H1 (cell line): ENCODE data around the gene PDLIM3. TPM values are rescaled to one million over a fixed set of nuclear protein-coding genes. Genes with fewer than 3 reads are reported as not detected.

Source experiments
- CTCF ChIA-PET: fragments of 300-600 bp; sonication (Branson Sonifier 250); formaldehyde crosslinking; loops from one replicate; lab custom pipeline; 2021; ENCODE audit not compliant: partially characterized antibody; lab: Charles Lee
- POLR2A ChIA-PET: fragments of 300-600 bp; sonication (Branson Sonifier 250); formaldehyde crosslinking; loops from one replicate; lab custom pipeline; 2021; ENCODE audit warnings: inconsistent platforms; ENCODE audit not compliant: partially characterized antibody; lab: Charles Lee
- DNase-seq, 2 experiments: peaks; one replicate each; pipeline versions ENCODE4 v3.0.0 to v3.0.0-alpha.2; 2010 to 2022; ENCODE audit warnings: low spot score in 2 of 2, low read depth in 1 of 2, mixed read lengths in 1 of 2
- FAIRE-seq: peaks from 2 replicates; lab custom pipeline; 2011; peaks lifted over from hg19 to GRCh38; lab: Jason Lieb, UNC
- H2AFZ ChIP-seq: 2 replicates; pipeline ENCODE4 v1.8.1; 2012; ENCODE audit warnings: low read length, inconsistent platforms
- H2AK5ac ChIP-seq: 2 replicates; pipeline ENCODE4 v1.6.1; 2013; ENCODE audit warnings: low read depth, low read length
- H2BK120ac ChIP-seq: replicated peaks from 2 replicates; pipeline ENCODE3; 2013; ENCODE audit warnings: low read depth, low read length, inconsistent platforms
- H2BK12ac ChIP-seq: 2 replicates; pipeline ENCODE4 v1.6.1; 2013; ENCODE audit warnings: low read depth, low read length
- H2BK15ac ChIP-seq: 2 replicates; pipeline ENCODE4 v1.6.1; 2013; ENCODE audit warnings: low read length
- H2BK20ac ChIP-seq: 2 replicates; pipeline ENCODE4 v1.6.1; 2013; ENCODE audit warnings: low read length
- H2BK5ac ChIP-seq: 2 replicates; pipeline ENCODE4 v1.6.1; 2013; ENCODE audit warnings: low read depth, low read length
- H3K14ac ChIP-seq: 2 replicates; pipeline ENCODE4 v1.6.1; 2013; ENCODE audit warnings: inconsistent platforms; ENCODE audit not compliant: insufficient read length
- H3K18ac ChIP-seq: 2 replicates; pipeline ENCODE4 v1.6.1; 2013; ENCODE audit warnings: low read length; ENCODE audit errors: extremely low read depth
- H3K23ac ChIP-seq: 2 replicates; pipeline ENCODE4 v1.6.1; 2013; ENCODE audit warnings: inconsistent platforms; ENCODE audit not compliant: insufficient read length
- H3K23me2 ChIP-seq: 2 replicates; pipeline ENCODE4 v1.6.1; 2013; ENCODE audit warnings: low read depth, low read length
- H3K27ac ChIP-seq: 2 replicates; pipeline ENCODE4 v1.6.1; 2011; ENCODE audit warnings: low read depth, low read length, inconsistent platforms
- H3K27me3 ChIP-seq, 4 experiments: replicated peaks in 1 of 4; 1 replicate in 1 of 4; 2 replicates in 3 of 4; pipeline versions ENCODE4 v1.6.1 to v1.8.1; 2011 to 2013; ENCODE audit warnings: low read length in 3 of 4, mild to moderate bottlenecking in 3 of 4, inconsistent platforms in 2 of 4, mixed read lengths in 2 of 4, moderate library complexity in 1 of 4; ENCODE audit not compliant: control insufficient read depth in 3 of 4, insufficient read depth in 3 of 4; ENCODE audit errors: extremely low read depth in 1 of 4
- H3K36me3 ChIP-seq, 4 experiments: 2 replicates each; pipeline versions ENCODE4 v1.6.1 to v1.8.1; 2011 to 2013; ENCODE audit warnings: mild to moderate bottlenecking in 4 of 4, low read length in 3 of 4, moderate library complexity in 2 of 4, control low read depth in 1 of 4, inconsistent platforms in 1 of 4; ENCODE audit not compliant: insufficient read depth in 4 of 4, control insufficient read depth in 2 of 4
- H3K4ac ChIP-seq: replicated peaks from 2 replicates; pipeline ENCODE3; 2013; ENCODE audit warnings: low read length, low read depth, mixed read lengths, inconsistent platforms; ENCODE audit not compliant: insufficient read length
- H3K4me1 ChIP-seq, 4 experiments: replicated peaks in 1 of 4; 1 replicate in 1 of 4; 2 replicates in 3 of 4; pipeline versions ENCODE4 v1.6.1 to v1.8.1; 2011 to 2013; ENCODE audit warnings: low read length in 3 of 4, inconsistent platforms in 2 of 4, mixed read lengths in 1 of 4; ENCODE audit not compliant: insufficient read depth in 4 of 4, control insufficient read depth in 3 of 4
- H3K4me2 ChIP-seq, 2 experiments: 2 replicates each; pipeline versions ENCODE4 v1.6.1 to v1.8.1; 2011 to 2013; ENCODE audit warnings: low read depth in 2 of 2, low read length in 2 of 2, control low read depth in 1 of 2, inconsistent platforms in 1 of 2, mild to moderate bottlenecking in 1 of 2; ENCODE audit not compliant: insufficient read depth in 1 of 2
- H3K4me3 ChIP-seq, 4 experiments: fragments of 200-600, 300-600 bp in 1 of 4; sonication (generic), shearing (Covaris generic), sonication (Bioruptor Twin) in 1 of 4; 2 replicates each; pipeline versions ENCODE4 v1.5.1 to v1.8.1; 2011 to 2016; ENCODE audit warnings: low read length in 4 of 4, low read depth in 3 of 4, control low read depth in 2 of 4, inconsistent platforms in 2 of 4, mild to moderate bottlenecking in 2 of 4, mixed read lengths in 1 of 4, moderate library complexity in 1 of 4; ENCODE audit not compliant: insufficient read depth in 2 of 4; ENCODE audit errors: extremely low read depth in 1 of 4
- H3K56ac ChIP-seq: replicated peaks from 2 replicates; pipeline ENCODE3; 2013; ENCODE audit warnings: low read depth, mild to moderate bottlenecking, mixed read lengths, low read length, inconsistent platforms; ENCODE audit not compliant: insufficient read length
- H3K79me1 ChIP-seq: 2 replicates; pipeline ENCODE4 v1.6.1; 2013; ENCODE audit warnings: low read depth, low read length, control low read depth
- H3K79me2 ChIP-seq, 2 experiments: 2 replicates each; pipeline versions ENCODE4 v1.6.1 to v1.8.1; 2012 to 2013; ENCODE audit warnings: low read length in 2 of 2, mild to moderate bottlenecking in 2 of 2, inconsistent platforms in 1 of 2; ENCODE audit not compliant: insufficient read depth in 2 of 2, control insufficient read depth in 1 of 2
- H3K9ac ChIP-seq, 4 experiments: replicated peaks in 1 of 4; 1 replicate in 1 of 4; 2 replicates in 3 of 4; pipeline versions ENCODE4 v1.6.1 to v1.8.1; 2011 to 2013; ENCODE audit warnings: low read depth in 3 of 4, low read length in 3 of 4, control low read depth in 2 of 4, mild to moderate bottlenecking in 2 of 4, moderate library complexity in 2 of 4, inconsistent platforms in 1 of 4; ENCODE audit errors: extremely low read depth in 1 of 4
- H3K9me3 ChIP-seq, 2 experiments: 2 replicates each; pipeline versions ENCODE4 v1.6.1 to v1.8.1; 2012 to 2013; ENCODE audit warnings: mild to moderate bottlenecking in 2 of 2, moderate library complexity in 2 of 2, control low read depth in 1 of 2, inconsistent platforms in 1 of 2, low read depth in 1 of 2, low read length in 1 of 2, mixed read lengths in 1 of 2; ENCODE audit not compliant: insufficient read depth in 2 of 2
- H4K20me1 ChIP-seq, 2 experiments: replicated peaks in 1 of 2; 2 replicates each; pipeline versions ENCODE3 to v1.8.1; 2011 to 2013; ENCODE audit warnings: inconsistent platforms in 2 of 2, low read length in 2 of 2, mild to moderate bottlenecking in 1 of 2; ENCODE audit not compliant: insufficient read depth in 2 of 2, control insufficient read depth in 1 of 2
- H4K5ac ChIP-seq: 2 replicates; pipeline ENCODE4 v1.6.1; 2013; ENCODE audit warnings: low read length, low read depth, mixed read lengths, inconsistent platforms; ENCODE audit not compliant: insufficient read length
- H4K8ac ChIP-seq: 2 replicates; pipeline ENCODE4 v1.8.0; 2013; ENCODE audit warnings: mild to moderate bottlenecking, moderate library complexity, low read length, inconsistent platforms; ENCODE audit not compliant: insufficient read depth; ENCODE audit errors: extremely low read depth
- H4K91ac ChIP-seq: replicated peaks from 2 replicates; pipeline ENCODE3; 2013; ENCODE audit warnings: low read length, mixed read lengths, inconsistent platforms; ENCODE audit not compliant: insufficient read length
- CTCF ChIP-seq, 3 experiments: IDR thresholded peaks; 1 replicate in 2 of 3; 2 replicates in 1 of 3; pipeline versions ENCODE4 v1.5.1 to v1.6.1; 2011; ENCODE audit warnings: low read length in 3 of 3, mild to moderate bottlenecking in 3 of 3, inconsistent platforms in 2 of 3, low read depth in 1 of 3, moderate library complexity in 1 of 3; ENCODE audit not compliant: insufficient read depth in 1 of 3; ENCODE audit errors: control extremely low read depth in 1 of 3
- KDM4A ChIP-seq: IDR thresholded peaks from one replicate; pipeline ENCODE4 v1.7.1; 2012; ENCODE audit warnings: low read depth, mild to moderate bottlenecking, moderate library complexity, low read length, inconsistent platforms; ENCODE audit not compliant: severe bottlenecking
- RAD21 ChIP-seq, 2 experiments: IDR thresholded peaks in 1 of 2; conservative IDR thresholded peaks in 1 of 2; 2 replicates each; pipeline ENCODE4 v1.6.1; 2011; ENCODE audit warnings: low read depth in 2 of 2, low read length in 2 of 2, improper control_type of control experiment in 1 of 2, inconsistent platforms in 1 of 2, mild to moderate bottlenecking in 1 of 2, moderate library complexity in 1 of 2
- WGBS, 2 experiments: shearing (Covaris generic) in 1 of 2; methylation state at CpG; one replicate each; pipeline versions ENCODE4 v1.1.6 to v1.1.7; 2013 to 2015; ENCODE audit warnings: low lambda C conversion rate in 2 of 2, mixed read lengths in 2 of 2, inconsistent platforms in 1 of 2, low coverage in 1 of 2, missing lambda C conversion rate in 1 of 2; ENCODE audit not compliant: insufficient replicate concordance in 2 of 2, insufficient coverage in 1 of 2, insufficient read length in 1 of 2; ENCODE audit errors: extremely low coverage in 1 of 2, missing lambda C conversion rate in 1 of 2; 5-methylcytosine and 5-hydroxymethylcytosine counted together
- polyA plus RNA-seq, 7 experiments: library from polyadenylated mRNA; depleted of rRNA in 3 of 7; stranded (reverse) in 5 of 7; unstranded in 2 of 7; fragments of >200 nt in 5 of 7; fragments of 200-250 nt in 2 of 7; gene quantifications; 1 replicate in 5 of 7; 2 replicates in 1 of 7; 4 replicates in 1 of 7; pipeline versions ENCODE4 v1.2.1 to v1.2.3, GENCODE V29; 2011 to 2013; ENCODE audit warnings: missing spikeins in 2 of 7, mixed read lengths in 2 of 7
- total RNA-seq: library from RNA; stranded (reverse); fragmentation: NEBNext Ultra II Directional; extraction: Animal tissue kit (Norgen Biotek cat#: 25700); gene quantifications from 2 replicates; pipeline ENCODE4 v1.2.1, GENCODE V29; 2021

Gene PDLIM3
- total and polyA plus RNA-seq, 2 of the 8 experiments (the other 6 are each of a cell fraction or from before 2014, with no cell fraction given) = 7.6 to 8.1 TPM

GRCh38 chr4:185540040-185540439, 4.7 kb upstream of the PDLIM3 start:
- Histone ChIP-seq H3K27ac (no peak overlapping the region), H2BK20ac (no peak overlapping the region), H2AK5ac (no peak overlapping the region), H3K23ac (no peak overlapping the region), H4K8ac (no peak overlapping the region), H3K4me1 (peaks cover 0 to 9% (median 4%) of the 10 kb centered on the region in 4 experiments; a peak in 3 of 7 replicates), H2BK120ac (no peak overlapping the region), H3K4ac (no peak overlapping the region), H2BK15ac (no peak overlapping the region), H4K5ac (no peak overlapping the region), H3K27me3 (peaks cover 3 to 16% (median 12%) of the 10 kb centered on the region in 4 experiments; a peak in 6 of 7 replicates), H3K79me1 (no peaks in the 10 kb centered on the region), H3K79me2 (no peaks in the 10 kb centered on the region), H2AFZ (no peak overlapping the region), H2BK12ac (no peak overlapping the region), H3K9me3 (no peaks in the 10 kb centered on the region), H3K36me3 (no peaks in the 10 kb centered on the region), H3K14ac (no peak overlapping the region), H4K91ac (no peak overlapping the region), H4K20me1 (no peaks in the 10 kb centered on the region), H3K4me2 (no peak overlapping the region), H3K23me2 (no peaks in the 10 kb centered on the region; the same call in 1 of the 2 replicates), H3K9ac (no peak overlapping the region), H3K4me3 (no peak overlapping the region), H2BK5ac (no peak overlapping the region), H3K56ac (no peak overlapping the region), H3K18ac (no peak overlapping the region)
- POLR2A ChIA-PET = no interaction called here
- TF ChIP-seq KDM4A = no peak
- peak; percentile 60 to 64 for TF ChIP-seq RAD21 (IDR thresholded peaks at IDR 0.05 in 1 of 2, conservative IDR thresholded peaks at IDR 0.05 in 1 of 2; ENCODE audit: low read depth in 2 of 2, low read length in 2 of 2)
- peak; percentile 14 to 40 (median 21); a peak in 3 of 4 replicates for TF ChIP-seq CTCF (IDR thresholded peaks at IDR 0.05; ENCODE audit: control extremely low read depth in 1 of 3, insufficient read depth in 1 of 3, low read depth in 1 of 3, low read length in 3 of 3)
- WGBS, 2 experiments = 83% methylated on average over 8 of the region's 8 CpGs; no CpG with 5 or more reads in 1 of the 2 experiments
- CTCF ChIA-PET = no interaction called here
- FAIRE-seq = peak; percentile 32
- DNase-seq = no peak
